Uterus (tissue), 2 donors: ENCODE measurements around the gene CXCR5.

Source experiments
- CTCF ChIP-seq, 4 experiments: fragments of 200-600 bp in 2 of 4; fragments of 450-650 bp in 2 of 4; sonication (generic) in 2 of 4; IDR thresholded peaks; one replicate each; pipeline ENCODE4 v1.5.1; 2016 to 2019; ENCODE audit warnings: antibody characterized with exemption in 4 of 4, mild to moderate bottlenecking in 2 of 4, moderate library complexity in 1 of 4
- POLR2A ChIP-seq, 2 donors: fragments of 450-650 bp; IDR thresholded peaks; one replicate each; pipeline ENCODE4 v1.6.1; 2016; ENCODE audit warnings: antibody characterized with exemption in 2 of 2, mild to moderate bottlenecking in 1 of 2, moderate library complexity in 1 of 2

- TF ChIP-seq CTCF (IDR thresholded peaks at IDR 0.05) (no peak), POLR2A (IDR thresholded peaks at IDR 0.05) (no peak)
Measured at GRCh38 chr11:118846181-118846935, 37.3 kb upstream of the CXCR5 start.
